NCI-H345 (cell line): ENCODE results near the gene PPP1R36.
"Not testable (repeated sequence)": the region's sequence is repeated elsewhere in the genome, so short reads cannot be mapped to it uniquely, and the experiment has no call there.

Experiments
- DNase-seq: peaks from one replicate; lab custom pipeline; 2025; lab: John Stamatoyannopoulos, UW

Gene PPP1R36, protein sequence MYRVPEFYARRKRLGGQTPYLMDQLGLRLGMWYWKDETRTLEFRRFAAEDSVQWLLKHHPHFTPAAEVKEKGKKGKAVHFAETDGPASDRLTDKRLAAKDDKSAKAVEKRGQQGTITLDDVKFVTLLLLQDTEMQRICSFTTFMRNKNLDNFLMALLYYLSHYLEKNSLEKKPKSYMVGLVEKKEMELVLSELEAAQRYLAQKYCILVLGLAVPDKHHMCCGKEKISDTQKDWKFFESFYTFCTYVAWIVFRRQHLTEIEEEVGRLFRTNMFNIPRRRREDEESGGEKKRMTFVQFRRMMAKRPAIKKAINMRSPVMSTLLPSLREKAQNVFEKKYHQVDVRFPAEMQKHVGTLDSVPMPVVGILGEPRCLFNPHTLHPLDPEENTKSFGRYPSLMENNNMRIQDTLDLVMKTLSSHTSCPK

DNA sequence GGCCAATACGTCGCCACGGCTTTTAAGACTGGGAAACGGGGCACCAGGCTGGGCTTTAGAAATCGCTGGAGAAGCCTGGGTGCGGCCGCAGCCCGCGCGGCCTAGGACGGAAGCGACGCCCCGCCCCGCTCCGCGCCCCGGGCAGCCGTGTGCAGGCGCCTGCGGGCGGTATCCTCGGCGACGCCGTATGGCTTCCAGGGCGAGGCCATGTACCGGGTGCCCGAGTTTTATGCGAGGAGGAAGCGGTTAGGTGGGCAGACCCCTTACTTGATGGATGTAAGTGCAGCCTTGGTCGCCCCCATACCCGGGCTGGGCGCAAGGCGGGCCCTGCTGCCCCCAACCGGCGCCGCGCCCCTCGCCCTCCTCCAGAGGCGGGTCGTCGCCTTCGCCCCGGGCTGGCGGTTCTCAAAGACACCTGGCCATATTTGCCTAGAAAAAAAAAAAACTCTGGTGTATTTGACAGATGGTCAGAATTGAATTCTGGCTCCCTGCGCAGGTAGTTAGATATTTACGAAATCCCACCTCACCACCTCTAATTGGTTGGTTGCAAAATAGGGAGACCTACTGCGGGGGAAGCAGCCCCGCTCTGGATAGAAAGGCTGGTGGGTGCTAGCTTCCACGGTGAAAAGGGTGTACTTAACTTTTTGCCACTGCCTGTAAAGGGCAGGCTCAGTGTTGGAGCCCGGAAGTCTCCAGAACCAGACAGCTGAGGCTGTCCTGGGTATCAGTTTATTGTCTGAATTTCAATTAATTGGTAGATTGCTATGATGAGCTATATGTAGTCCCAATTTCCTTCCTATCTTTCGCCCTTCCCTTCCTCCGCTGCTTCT, at the start of gene PPP1R36:
PPP1R36 (plus strand) TSS at position 171 of the 830 bp plus-strand sequence; CDS start at position 208, 37 bp downstream.
- peak; percentile 71 for DNase-seq

DNA sequence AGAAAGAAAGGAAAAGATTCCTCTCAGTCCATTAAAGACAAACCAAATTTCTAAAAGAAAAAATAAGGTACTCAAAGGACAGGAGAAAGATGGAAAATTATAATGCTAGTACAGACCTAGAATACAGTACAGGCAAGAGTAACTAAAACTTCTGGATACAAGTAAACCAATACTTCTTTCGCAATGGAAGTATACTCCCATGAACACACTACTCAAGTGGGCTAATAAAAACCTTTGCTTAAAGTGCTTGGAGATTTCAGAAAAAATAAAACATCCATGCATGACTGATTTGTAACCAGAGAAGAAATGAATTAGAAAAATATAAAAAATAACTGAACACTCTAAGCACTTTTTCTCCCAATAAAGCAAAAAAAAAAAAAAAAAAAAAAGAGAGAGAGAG, 49.7 kb upstream of the PPP1R36 start:
- no peak for DNase-seq

DNA sequence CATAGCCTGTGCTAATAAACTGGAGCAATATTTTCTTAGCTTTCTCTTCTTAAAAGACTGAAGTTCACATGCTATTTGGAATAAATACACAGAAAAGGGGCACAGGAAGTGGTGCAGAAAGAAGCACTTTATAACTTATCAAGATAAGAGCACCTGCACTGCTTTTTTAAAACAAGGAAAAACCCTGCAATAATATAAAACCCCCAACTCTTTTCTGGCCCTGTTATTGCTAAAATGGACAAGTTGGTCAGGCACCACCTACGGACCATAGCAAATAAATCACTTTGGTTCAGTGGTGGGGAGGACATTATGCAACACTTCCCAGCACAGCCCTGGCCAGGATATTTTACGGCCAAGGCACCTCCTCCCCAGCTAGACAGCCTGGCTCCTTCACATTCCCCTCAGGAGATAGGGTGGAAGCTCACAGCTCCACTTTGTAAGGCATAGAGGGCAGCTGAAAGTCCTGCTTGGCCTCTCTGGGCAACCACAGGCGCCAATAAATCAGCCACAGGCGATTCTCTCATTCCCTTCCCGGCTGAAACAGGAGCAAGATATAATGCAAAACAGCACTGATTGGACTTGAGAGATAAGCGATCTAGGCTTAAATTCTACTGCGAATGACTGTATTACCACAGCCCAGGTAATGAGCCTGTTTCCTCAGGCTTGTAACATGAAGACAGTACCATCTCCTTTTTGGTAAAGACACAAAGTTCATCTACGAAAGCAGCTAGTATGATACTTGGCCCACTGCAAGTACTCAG, 48.2 kb upstream of the PPP1R36 start:
- DNase-seq, result no peak

DNA sequence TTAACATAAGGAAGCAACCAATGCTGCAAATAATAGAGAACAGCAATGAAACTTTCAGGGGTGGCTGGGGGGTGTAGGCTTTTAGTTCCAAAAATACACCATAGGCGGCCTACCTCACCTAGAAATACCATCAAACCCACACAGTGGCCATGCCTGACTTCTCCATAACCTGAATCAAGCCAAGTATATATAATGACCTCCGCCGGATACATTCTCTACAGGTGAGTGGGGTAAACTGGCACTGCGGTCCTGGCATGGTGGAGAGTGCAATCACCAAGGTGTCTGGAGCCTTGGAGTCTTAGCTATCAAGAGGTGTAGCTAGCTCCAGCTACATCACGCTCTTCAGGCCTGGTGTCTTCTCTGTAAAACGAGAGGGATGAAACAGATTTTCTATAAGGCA, 47.3 kb upstream of the PPP1R36 start:
- DNase-seq, result no peak

DNA sequence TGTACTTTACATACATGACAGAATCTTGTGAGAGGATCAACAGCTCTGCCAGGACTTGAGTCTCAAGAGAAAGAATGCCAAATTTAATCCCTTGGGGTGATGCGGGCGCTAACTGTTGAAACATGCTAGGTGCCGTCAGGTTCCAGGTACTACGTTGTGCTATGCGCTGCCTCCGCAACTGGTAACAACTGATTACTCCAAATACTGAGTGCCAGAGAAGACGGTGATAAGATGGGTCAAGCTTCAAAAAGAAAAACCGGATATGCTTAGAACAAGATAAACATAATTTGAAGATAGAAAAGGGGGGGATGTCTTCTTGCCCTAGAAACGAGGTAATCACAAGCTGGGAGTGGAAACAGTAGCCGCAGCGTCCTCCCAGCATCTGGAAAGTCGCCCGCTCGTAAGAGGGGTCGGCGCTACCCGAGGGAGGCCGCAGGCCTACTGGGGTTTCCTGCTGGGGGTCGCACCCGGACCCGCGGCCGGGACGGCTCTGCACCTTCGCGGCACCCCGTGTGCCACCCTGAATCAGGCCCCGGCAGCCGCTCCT, 46.8 kb upstream of the PPP1R36 start:
- DNase-seq, result peak; percentile 35

DNA sequence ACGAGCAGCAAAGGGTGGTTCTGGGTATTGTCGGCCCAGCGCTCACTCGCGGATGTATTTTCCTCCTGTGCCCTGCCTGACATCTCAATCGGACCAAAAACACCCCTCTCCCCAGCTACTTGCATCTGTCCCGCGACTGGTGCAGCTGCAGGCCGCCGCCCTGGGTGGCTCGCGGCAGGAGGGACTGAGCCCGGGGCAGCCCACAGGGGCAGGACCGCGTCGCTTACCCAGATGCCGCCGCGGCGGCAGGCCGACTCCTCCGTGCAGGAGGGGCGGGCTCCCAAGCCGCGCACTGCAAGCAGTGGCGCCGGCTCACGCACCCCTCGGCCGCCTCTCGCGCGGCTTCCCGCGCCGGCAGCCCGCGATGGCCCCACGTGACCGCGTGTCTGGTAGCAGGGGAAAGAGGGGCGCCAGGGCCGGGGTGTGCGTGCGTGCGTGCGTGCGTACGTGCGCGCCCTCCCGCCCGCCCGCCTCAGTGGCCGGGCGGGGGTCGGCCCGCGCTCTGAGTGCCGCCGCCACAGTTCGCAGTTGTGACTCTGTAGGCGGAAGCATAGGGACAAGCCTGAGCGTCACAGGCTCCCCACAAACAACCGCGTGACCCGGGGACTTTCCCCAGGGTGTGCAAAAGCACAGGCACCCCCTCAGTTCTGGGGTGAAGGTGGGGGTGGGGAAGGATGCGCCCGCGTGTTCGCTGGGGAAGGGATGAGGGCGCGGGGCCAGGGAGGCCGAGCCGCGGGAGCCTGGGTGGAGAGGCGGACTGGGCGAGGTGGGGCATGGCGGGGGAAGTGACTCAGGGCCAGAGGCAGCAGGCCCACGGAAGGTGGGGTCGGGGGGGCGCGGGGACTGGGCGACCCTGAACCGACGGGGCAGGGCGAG, 46.1 kb upstream of the PPP1R36 start, which contains the start of gene ZBTB25:
ZBTB25 (minus strand) TSS at position 405 of the 876 bp plus-strand sequence. CDS start 13,305 bp downstream, outside the sequence.
- DNase-seq, result peak; percentile 96

DNA sequence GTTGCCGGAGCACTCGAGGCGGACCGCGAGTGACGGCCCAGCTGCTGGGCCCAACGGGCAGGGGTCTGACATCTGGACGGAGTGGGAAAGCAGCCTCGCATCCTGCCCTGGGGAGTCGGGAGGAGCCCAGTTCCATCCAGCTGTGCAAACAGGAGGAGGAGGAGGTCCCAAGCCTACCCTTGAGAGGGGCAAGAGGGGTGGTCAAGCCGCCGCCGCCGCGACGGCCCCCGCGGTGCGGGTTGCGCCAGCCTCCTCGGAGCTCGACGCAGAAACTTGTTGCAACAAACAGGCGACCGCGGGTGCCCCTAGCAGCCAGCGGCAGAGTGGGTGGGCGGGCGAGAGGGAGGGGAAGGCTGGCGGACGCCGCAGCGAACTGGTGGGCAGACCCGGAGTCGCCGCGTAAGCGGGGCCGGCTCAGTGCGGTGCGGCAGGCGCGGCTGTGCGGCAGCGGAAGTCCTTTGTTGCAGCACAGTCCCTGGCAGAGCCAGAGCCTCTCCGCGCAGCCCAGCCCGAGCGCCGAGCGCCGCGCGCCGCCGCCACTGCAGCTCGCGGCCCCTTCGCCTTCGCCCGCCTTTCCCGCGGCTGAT, 45.4 kb upstream of the PPP1R36 start, which contains the start of gene ZBTB1:
ZBTB1 (plus strand) TSS at position 461 of the 587 bp plus-strand sequence. CDS start 16,735 bp downstream, outside the sequence.
- DNase-seq, result peak; percentile 84

DNA sequence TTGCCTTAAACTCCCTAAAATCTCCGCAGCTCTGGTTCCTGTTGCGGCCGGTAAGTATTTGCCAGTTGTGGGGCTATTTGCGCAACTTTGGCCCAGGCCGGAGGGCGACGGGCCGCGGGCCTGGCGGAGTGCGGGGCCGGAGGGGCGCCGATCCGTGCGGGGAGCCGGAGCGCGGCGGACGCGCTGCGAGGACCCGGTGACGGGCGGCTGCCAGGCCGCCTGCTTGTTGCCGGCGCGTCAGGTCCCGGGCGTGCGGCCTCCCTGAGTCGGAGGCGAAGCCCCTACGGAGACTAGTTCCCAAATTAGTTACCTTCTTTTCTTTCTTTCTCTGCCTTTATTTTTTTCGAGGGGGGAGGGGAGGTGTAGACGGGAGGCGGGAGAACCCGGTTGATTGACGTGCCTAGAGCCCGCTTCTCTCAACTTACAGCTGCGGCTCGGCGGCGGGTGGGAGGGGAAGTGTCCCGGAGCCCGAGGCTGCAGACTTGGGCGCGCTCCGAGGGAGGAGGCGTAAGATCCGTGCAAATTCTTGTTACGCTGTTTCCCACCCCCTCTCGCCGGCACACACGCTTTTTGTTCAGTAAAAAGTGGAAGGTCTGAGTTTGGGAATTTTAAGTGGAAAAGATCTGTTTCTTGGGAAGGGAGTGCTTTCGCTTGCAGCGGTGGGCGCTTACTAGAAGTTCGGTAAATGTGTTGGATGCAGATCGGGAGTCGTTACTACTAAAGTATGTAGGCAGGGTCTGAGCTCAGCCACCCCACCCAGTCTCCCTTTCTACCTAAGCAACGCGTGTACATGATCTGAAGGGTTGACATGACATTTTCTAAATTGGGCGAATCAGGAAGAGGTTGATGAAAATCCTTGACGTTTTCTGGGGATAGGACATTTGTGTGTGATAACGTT, 44.6 kb upstream of the PPP1R36 start:
- DNase-seq, result peak; percentile 87

DNA sequence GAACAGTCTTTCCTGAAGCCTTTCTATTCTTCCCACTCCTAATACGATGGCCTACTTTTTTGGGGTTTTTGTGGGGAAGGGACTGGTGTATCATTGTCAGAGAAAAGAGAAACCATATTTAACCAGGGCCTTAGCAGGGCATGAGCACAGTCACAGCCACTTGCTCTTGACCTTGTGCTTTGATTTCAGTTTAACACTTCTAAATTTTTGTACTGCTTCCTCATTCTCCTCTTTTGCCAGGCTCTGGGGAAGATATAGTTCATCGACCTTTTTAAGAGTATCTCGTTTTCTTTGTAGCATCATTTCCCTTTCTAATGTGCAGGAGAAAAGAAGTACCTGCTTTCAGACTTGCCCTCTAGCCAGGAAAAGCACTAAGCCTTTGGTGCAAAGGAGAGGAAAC, 43.0 kb upstream of the PPP1R36 start:
- DNase-seq, result no peak

DNA sequence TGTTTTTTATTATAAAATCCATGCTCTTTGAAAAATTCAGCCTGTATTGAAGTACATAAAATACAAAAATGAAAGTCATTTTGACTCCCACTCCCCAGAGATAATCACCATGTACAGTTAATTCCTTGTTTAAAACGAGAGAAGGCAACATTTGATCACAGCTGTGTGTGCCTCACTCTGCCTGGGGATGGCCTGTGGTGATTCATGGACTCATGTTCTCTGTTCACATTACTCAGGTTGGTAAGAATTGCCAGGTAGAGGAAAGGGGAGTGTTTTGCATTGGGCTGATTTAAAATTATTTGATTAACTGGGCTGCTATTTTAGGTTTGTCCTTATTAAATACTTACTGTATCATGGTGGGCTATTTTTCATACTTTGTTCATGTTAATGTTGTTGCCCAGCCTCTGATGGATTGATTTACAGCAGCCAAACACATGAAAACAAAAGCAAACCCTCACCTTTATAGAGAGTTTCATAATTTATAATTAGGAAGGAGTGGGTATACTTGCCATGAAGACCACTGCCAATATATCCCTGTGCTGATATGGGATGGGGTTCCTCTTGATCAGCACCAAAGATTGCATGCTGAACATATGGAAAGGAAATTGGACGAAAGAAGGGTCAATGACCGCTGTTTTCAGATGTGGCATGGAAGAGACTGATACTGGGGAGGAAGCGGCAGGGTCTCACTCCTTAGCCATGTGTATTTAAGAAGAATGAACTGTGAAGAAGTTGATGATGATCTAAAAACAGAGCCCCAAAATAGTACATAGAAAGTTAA, 42.2 kb upstream of the PPP1R36 start:
- DNase-seq, result no peak

DNA sequence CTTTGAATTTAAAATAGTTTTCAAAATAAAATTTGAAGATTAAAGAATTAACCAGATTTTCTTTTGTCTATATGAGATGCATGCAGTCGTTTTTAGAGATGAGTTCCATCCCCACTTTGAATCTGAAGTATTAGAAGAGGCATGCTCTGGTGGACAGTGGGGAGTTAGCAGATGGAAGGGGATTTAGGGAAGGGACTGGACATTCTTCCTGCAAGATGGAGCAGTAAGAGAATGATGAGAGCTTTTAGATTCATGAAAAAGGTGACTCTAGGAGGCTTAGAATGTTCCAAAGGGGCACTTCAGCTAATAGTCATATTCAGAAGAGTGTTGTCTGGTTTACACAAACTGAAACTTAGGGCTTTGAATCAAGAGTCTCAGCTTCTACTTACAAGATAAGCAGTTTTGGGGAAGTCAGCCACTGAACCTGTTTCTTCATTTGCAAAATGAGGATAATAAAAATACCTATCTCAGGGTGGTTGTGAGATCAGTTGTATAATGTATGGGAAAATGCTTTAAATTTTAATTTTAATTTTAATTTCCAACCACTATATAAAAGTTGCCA, 41.5 kb upstream of the PPP1R36 start:
- DNase-seq, result no peak

DNA sequence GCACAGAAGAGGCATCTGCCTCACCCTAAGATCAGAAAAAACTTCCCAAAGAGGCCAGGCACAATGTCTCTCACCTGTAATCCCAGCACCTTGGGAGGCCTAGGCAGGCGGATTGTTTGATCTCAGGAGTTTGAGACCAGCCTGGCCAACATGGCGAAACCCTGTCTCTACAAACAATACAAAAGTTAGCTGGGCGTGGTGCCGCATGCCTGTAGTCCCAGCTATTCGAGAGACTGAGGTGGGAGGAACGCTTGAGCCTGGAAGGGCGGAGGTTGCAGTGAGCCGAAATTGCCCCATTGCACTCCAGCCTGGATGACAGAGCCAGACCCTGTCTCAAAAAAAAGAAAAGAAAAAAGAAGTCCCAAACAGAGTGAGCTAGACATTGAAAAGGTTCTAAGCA, 40.7 kb upstream of the PPP1R36 start:
- no peak for DNase-seq

DNA sequence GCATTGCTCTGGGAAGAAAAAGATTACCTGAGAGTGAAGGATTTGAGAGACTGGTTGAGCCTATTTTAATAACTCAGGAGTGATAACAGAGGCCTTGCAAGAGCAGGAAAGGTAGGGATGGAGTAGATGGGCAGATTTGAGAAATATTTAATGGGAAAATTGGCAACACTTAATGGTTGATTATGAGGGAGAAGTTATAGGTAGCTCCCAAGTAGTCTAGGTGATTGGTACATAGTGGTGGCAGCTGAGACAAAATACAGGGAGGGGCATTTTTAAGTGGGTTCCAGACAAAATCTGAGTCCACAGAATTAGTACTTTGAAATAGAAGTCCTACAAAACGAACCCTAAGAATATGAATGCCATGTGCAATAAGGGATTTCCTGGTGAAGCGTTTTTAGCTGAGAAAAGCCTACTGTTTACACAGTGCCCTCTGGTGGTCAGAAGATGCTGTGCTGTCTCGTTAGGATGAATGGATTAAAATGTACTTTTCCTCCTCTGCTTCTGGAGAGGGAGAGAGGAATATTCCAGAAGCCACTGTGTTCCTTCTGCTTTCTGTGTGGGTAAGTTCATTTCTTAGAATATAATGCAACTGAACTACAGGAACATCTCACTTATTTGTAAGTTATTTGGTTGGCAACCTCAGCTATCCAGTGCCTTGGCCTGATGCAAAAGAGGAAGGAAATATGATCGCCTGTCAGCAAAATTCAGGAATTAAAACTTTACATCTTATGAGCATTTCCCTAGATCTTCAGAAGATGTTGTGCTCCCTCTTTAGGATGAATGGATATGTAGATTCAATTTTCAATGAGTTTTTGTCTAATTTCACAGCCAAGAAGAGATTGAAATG, 38.7 kb upstream of the PPP1R36 start:
- peak; percentile 74 for DNase-seq

DNA sequence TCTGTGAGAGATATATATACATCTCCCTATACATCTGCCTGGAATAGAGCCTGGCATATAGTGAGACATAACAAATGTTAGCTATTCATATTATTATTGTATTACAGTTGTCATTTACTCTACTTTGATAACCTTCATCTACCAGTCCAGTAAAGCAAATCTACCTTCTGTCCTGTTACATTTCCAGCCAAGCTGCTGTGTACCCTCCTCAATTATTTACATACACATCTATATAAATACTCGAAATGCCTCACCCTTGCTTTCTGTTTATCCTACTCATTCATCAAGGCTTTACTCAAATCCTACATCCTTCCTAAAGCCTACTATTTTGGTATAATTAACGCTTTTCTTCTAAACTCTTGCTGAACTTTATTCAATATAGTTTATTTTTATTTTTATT, 36.5 kb upstream of the PPP1R36 start:
- DNase-seq, result no peak

DNA sequence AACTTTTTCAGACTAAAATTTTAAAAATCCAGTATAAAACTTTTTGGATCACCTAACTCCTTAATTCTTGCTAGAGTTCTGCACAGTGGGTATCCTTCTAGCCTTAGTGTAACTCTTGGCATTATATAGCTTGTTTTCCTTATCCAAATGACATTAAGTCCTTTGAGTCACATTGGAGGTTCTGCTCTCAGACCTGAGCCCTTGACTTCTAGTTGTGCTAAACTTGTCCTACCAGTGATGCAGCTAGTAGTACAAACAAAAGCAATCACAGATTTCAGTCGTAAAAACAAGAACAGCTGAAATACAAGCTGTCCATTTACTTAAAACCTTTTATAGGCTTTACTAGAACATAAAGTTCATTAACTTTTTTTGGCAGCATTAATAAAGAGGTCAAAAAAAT, 34.7 kb upstream of the PPP1R36 start:
- DNase-seq, result no peak

DNA sequence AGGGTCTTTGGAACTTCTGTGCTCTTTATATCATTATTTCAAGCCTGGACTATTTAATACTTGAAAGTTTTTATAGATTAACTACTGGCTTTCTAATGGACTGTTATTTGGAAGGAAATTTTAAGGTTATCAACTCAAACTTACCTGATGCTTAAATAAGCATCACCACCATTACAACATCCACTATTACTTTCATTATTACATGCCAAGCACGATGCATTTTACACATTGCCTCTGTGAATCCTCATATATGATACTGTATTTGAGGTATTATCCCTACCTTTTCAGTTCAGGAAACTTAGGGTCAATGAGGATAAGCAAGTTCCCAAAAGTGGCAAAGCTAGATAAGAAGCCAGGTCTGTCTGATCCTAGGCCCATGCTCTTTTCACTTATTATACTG, 32.8 kb upstream of the PPP1R36 start:
- DNase-seq, result no peak

DNA sequence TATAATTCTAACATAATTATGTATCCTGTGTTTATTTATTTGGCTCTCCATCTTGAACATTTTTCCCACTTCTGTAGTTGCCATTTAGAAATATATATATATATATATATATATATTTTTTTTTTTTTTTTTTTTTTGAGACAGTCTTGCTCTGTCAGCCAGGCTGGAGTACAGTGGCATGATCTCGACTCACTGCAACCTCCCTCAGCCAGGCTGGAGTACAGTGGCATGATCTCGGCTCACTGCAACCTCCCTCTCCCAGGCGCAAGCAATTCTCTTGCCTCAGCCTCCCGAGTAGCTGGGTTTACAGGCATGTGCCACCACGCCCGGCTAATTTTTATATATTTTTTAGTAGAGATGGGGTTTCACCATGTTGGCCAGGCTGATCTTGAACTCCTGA, 32.1 kb upstream of the PPP1R36 start:
- not testable (repeated sequence) for DNase-seq
